Measurements from ENCODE around the gene UPF2.

- TF ChIP-seq CTCF (IDR thresholded peaks at IDR 0.05) (no peak), POLR2AphosphoS5 (IDR thresholded peaks at IDR 0.05) (no peak), POLR2A (IDR thresholded peaks at IDR 0.05) (no peak)
Observed at GRCh38 chr10:11975795-11976194, 66.8 kb downstream of the UPF2 start.

Measured in transverse colon (tissue), 4 donors.